Stimulated activated CD4-positive, alpha-beta T cell treated with anti-CD3 and anti-CD28 coated beads, TNF-alpha, amount 100 ng/mL, for 48 hours (primary cell): ENCODE measurements around the gene SHFL.
A peak's percentile ranks its signal among the peaks of the same experiment; 100 is the strongest.

ENCODE experiments used
- DNase-seq, 3 donors: peaks; one replicate each; pipeline ENCODE4 v3.0.0-alpha.2; 2020; ENCODE audit warnings: low read depth in 3 of 3

Gene SHFL

DNA sequence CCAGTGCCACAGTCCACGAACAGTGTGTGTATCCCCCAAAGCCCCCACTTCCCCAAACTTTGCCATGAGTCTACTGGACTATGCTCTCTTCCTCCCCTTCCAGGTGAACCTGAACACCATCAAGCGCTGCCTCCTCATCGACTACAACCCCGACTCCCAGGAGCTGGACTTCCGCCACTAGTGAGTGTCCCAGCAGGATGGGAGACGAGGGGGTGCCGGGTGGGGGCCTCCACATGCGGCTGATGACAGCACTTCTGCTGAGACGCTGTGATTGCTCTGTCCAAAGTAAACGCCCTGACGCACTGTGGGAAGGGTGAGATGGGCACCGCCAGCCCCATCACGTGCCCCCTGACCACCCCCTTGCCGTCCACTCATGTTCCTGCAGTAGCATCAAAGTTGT is 23.4 kb downstream of the SHFL start:
- DNase-seq, result no peak

- DNase-seq, result no peak
These were observed 24.2 kb downstream of the SHFL start for GRCh38 chr19:10110076-10110971.

GRCh38 chr19:10110972-10111317 is 24.8 kb downstream of the SHFL start:
- DNase-seq, result no peak

DNA sequence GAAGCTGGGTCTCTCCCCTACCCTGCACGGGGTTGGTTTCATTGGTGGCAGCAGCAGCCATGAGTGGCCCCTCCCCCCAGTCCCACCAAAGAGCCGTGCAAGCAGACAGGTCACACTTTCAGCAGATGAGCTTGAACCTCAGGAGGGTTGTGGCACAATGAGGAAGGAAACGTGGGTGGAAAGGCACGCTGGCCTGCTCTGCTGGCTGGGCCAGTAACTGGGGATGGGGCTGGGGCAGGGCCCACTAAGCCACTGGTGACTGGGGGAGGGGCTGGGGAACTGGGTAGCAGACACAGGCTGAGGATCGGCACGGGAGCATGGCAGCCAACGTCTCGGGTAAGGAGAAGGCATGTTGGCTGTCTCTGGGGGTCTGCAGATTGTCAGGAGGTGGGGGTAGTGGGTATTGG is 25.3 kb downstream of the SHFL start, which contains the start of gene P2RY11:
Gene P2RY11 (plus strand): TSS at position 289 of the 407 bp plus-strand sequence. CDS start 29 bp downstream, at position 318.
- DNase-seq, result no peak

- DNase-seq, result no peak
These were observed 26.1 kb downstream of the SHFL start for GRCh38 chr19:10112037-10112761.

- peak in 1 of 3 donors; percentile 68 for DNase-seq
These were observed 26.9 kb downstream of the SHFL start for GRCh38 chr19:10112895-10113591.

GRCh38 chr19:10113592-10113963 is 27.5 kb downstream of the SHFL start:
- no peak for DNase-seq

- no peak for DNase-seq
These were observed 28.0 kb downstream of the SHFL start for GRCh38 chr19:10113964-10114650.

DNA sequence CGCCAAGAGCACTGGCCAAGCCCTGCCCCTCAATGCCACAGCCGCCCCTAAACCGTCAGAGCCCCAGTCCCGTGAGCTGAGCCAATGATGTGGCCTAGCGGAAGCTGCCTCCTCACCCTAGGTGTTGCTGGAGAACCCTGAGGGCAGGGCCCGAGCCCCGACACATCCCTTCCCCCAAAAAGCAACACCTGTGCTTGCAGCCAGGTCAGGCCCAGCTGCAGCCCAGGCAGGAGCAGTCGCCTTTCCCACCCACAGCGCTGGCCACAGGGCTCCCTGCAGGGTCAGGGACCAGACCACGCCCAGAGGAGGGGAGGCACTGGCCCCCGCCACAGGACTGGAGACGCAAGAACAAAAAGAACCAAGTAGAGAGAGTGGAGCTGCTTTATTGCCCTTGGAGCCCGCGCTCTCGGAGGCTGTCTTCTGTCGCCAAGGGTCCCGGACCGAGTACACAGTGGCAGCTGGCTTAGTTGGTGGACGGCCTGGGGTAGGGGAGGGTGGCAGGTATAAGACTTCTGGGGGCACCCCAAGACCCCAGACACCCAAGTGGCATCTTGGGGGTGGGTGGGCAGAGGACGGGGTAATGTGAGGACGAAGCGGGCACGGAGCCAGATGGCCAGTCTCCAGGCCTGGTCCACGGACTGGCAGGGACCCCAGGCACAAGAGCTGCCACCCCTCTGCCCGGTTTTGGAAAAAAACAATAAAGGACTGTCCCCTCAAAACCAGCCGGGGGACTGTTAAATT is 28.7 kb downstream of the SHFL start:
- DNase-seq, result no peak

- no peak for DNase-seq
These were observed 29.4 kb downstream of the SHFL start for GRCh38 chr19:10115392-10116084.

DNA sequence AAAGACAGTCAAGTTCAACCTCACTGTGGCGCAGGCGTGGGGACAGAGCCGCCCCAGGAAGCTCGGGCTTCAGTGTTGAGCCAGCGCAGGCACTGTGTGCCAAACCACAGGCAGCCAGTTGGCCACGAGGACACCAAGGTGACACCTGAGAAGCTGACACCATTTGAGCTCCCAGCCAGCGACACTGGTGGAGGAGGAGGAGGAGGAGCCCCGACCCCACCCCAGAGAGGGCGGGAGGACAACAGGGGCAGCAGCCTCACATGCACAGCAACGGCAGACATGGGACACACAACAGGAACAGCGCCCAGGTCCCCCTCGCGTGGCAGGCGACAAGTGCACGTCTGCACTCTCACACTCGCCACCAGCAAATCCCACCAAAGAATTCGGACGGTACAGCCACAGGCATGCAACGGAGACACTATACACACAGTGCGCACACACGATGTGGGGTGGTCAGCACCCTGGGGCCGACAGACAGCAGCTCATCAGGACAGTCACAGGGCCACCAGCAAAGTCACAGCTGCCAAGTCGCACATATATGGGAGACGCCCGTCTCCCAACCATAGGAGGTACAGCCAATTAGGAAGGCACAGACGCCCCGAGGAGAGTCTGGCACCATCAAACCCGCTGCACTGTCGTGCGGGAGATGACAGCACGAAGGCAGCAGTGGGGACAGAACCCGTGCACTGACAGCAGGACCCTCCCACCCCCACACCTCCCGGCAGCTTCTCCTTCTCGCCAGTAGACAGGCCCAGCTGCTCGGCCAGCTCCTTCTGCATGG is 30.2 kb downstream of the SHFL start:
- DNase-seq, result no peak

DNA sequence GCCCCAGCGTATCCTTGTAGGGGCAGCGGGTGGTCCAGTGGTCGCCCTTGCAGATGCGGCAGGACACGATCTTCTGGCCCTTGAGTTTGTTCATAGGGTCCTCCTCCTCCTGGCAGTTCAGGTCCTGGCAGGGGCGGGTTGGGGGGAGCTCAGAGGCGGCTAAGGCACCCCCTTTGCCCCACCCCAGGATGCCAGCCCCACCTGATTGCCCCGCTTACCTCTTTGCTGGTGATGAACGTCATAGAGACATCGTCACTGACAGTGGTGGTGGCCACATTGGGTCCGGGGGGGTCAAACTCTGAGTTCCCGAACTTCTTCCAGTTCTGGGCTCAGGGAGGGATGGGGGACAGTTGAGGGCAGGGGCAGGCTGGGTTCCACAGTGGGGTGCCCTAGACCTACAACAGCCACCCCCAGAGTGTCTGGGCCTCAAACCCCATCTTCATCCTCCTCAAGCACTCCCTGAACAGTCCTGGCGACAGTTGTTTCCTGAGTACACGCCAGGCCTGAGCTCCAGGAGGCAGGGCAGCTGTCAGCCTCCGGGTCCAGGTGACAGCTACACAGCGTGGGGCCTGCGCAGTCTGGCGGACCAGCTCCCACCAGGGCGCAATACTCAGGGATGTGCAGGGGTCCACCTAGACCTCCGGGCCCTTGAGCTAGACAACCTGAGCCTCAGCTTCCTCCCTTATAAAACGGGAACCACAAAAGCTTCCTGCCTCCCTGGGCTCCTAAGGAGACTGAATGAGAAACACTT is 30.9 kb downstream of the SHFL start:
- DNase-seq, result no peak

GRCh38 chr19:10118960-10119359 is 32.8 kb downstream of the SHFL start:
- no peak for DNase-seq

DNA sequence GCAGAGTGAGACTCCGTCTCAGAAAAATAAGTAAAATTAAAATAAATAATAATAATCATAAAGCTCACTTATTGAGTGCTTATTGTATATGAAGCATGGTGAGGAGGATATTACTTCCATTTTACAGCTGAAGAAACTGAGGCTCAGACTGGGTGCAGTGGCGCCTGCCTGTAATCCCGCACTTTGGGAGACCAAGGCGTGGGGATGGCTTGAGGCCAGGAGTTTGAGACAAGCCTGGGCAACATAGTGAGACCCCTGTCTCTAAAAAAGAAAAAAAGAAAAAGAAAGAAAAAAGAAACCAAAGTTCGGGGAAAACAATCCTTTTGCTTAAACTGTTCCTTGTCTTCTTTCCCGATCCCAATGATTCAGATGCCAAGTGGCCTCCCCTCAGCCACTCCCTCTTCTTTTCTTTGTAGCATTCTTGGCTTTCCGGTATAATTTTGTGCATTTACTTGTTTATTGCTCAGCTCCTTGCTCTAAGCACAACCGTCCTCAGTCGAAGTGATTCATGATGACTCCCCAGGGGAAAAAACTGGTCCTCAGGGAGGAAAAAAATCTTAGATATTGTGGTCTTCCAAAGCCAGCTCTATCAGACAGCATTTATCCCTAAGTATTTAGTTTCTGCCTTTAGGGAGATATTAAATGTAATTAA is 34.5 kb downstream of the SHFL start:
- DNase-seq, result no peak

DNA sequence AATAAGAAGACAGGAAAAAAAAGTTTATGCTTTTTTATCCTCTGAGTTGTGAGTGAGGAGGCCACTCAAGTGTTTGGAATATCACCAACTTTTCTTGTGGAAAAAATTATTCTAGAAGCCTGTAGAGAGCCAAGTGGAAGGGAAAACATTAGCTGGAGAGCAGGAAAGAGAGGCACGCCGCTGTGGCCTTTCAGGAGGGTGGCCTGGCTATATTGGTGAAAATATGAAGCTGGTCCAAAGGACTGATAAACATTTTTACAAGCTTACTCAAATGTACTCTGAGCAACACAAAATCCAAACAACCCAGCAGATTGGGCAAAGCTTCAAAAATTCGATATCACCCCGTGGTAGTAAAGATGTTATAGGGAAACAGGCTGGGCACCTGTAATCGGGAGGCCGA is 35.9 kb downstream of the SHFL start:
- DNase-seq, result no peak

DNA sequence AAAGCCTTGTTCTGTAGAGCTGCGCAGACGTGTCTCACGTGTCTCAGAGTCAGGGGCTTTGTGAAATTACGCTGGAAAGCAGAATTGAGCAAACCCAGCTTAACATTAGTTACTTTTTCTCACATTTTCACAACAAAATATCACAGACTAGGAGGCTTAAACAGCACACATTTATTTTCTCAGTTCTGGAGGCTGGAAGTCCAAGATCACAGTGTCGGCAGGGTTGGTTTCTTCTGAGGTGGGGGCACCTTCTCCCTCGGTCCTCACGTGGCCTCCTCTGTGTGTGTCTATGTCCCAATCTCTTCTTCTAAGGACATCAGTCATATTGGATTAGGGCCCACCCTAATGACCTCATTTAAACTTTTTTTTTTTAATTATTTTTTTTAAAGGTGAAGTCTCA is 38.3 kb downstream of the SHFL start:
- no peak for DNase-seq

DNA sequence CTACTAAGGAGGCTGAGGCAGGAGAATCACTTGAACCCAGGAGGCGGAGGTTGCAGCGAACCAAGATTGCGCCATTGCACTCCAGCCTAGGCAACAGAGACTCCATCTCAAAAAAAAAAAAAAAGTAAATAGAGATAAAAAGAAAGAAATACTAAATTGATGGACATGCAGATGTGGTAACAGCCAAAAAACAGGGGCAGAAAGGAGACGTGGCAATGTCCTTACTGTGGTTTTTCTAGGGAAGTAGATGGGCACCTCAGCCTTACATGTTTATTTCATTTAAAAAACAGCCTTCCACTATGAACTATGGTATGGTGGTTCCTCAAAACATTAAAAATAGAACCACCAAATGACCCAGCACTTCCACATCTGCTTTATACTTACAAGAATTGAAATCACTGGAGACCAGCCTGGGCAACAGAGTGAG is 40.1 kb downstream of the SHFL start:
- no peak for DNase-seq

- DNase-seq, result no peak
These were observed 46.8 kb downstream of the SHFL start for GRCh38 chr19:10132905-10133304.
